ENCODE results near the gene OR10A3. TPM values are rescaled to one million over a fixed set of nuclear protein-coding genes. Genes with fewer than 3 reads are reported as not detected.

The OR10A3 gene
- total RNA-seq, 3 donors from 2014 or later: not detected

GRCh38 chr11:7910286-7910788, 31.2 kb downstream of the OR10A3 start:
- H3K9me3 ChIP-seq: no peaks in the 10 kb centered on the region
- no peak for ATAC-seq
- no peak for DNase-seq
- intact Hi-C loops (cut with DNase I, micrococcal nuclease): no loop called here
- no peak overlapping the region for H3K4me3 ChIP-seq
- no peaks in the 10 kb centered on the region for H3K4me1 ChIP-seq (ENCODE audit: low read depth)
- no peak for TF ChIP-seq CTCF (IDR thresholded peaks at IDR 0.05)
- no peaks in the 10 kb centered on the region for H3K36me3 ChIP-seq (ENCODE audit: low read depth)

GRCh38 chr11:7909585-7910285, 31.8 kb downstream of the OR10A3 start:
- Histone ChIP-seq H3K36me3 (ENCODE audit: low read depth) (no peaks in the 10 kb centered on the region), H3K9me3 (no peaks in the 10 kb centered on the region), H3K4me3 (no peak overlapping the region), H3K4me1 (ENCODE audit: low read depth) (no peaks in the 10 kb centered on the region)
- TF ChIP-seq CTCF (IDR thresholded peaks at IDR 0.05): no peak
- DNase-seq (no peak), ATAC-seq (no peak)
- intact Hi-C loops (cut with DNase I, micrococcal nuclease): no loop called here

- ATAC-seq: no peak
- intact Hi-C loops (cut with DNase I, micrococcal nuclease): no loop called here
- TF ChIP-seq CTCF (IDR thresholded peaks at IDR 0.05): no peak
Observed at GRCh38 chr11:7907121-7907520, 34.4 kb downstream of the OR10A3 start.

GRCh38 chr11:7906481-7906880, 35.0 kb downstream of the OR10A3 start:
- no peak for ATAC-seq
- Histone ChIP-seq H3K36me3 (ENCODE audit: low read depth) (no peaks in the 10 kb centered on the region), H3K4me3 (no peak overlapping the region), H3K9me3 (no peaks in the 10 kb centered on the region), H3K4me1 (ENCODE audit: low read depth) (peaks cover 11% of the 10 kb centered on the region)
- no peak for TF ChIP-seq CTCF (IDR thresholded peaks at IDR 0.05)
- DNase-seq: no peak
- intact Hi-C loops (cut with DNase I, micrococcal nuclease): no loop called here

More at GRCh38 chr11:7907121-7907520, 34.4 kb downstream of the OR10A3 start:
- no peak for DNase-seq
- no peaks in the 10 kb centered on the region for H3K9me3 ChIP-seq
- H3K36me3 ChIP-seq (ENCODE audit: low read depth): no peaks in the 10 kb centered on the region
- H3K4me3 ChIP-seq: no peak overlapping the region
- H3K4me1 ChIP-seq (ENCODE audit: low read depth): peaks cover 11% of the 10 kb centered on the region

GRCh38 chr11:7905961-7906429, 35.5 kb downstream of the OR10A3 start:
- Histone ChIP-seq H3K4me1 (ENCODE audit: low read depth) (peaks cover 12% of the 10 kb centered on the region), H3K4me3 (no peak overlapping the region)

More at GRCh38 chr11:7905961-7906429, 35.5 kb downstream of the OR10A3 start:
- ATAC-seq (no peak), DNase-seq (no peak)
- TF ChIP-seq CTCF (IDR thresholded peaks at IDR 0.05): no peak
- Histone ChIP-seq H3K9me3 (no peaks in the 10 kb centered on the region), H3K36me3 (ENCODE audit: low read depth) (no peaks in the 10 kb centered on the region)
- intact Hi-C loops (cut with DNase I, micrococcal nuclease): no loop called here
